ENCODE measurements around the gene TRERF1. TPM values are rescaled to one million over a fixed set of nuclear protein-coding genes. Genes with fewer than 3 reads are reported as not detected.
"Not testable (repeated sequence)": the region's sequence is repeated elsewhere in the genome, so short reads cannot be mapped to it uniquely, and the experiment has no call there.

Gene TRERF1
- total RNA-seq, 1 donor: 9.8 TPM

DNA sequence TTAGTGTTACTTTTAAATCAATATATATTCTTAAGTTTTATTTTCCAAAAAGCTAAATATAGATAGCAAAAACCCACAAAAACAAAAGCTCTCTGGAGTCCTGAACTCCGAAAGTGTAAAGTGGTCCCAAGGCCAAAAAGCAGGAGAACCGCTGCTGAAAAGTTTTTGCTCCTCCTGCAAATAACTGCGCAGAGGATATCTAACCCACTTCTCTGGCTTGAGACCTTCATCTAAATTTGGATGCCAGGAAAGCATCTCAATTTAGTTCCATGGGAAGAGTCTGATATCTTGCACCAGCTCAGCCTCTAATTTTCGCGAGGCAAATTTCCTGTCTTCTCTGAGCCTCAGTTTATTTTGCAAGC, 234.6 kb downstream of the TRERF1 start:
- peak overlapping the region; percentile 88 for H3K4me3 ChIP-seq (ENCODE audit: low read length)
- peaks cover 29% of the 10 kb centered on the region for H3K4me1 ChIP-seq (ENCODE audit: insufficient read depth, low read length)
- H3K9me3 ChIP-seq (ENCODE audit: low read depth, low read length): no peaks in the 10 kb centered on the region
- no peaks in the 10 kb centered on the region for H3K27me3 ChIP-seq (ENCODE audit: insufficient read depth, low read length)

GRCh38 chr6:42216495-42216894, 235.2 kb downstream of the TRERF1 start:
- H3K9me3 ChIP-seq (ENCODE audit: low read depth, low read length); H3K27me3 ChIP-seq (ENCODE audit: insufficient read depth, low read length); H3K4me3 ChIP-seq (ENCODE audit: low read length): not testable (repeated sequence)
- peaks cover 29% of the 10 kb centered on the region for H3K4me1 ChIP-seq (ENCODE audit: insufficient read depth, low read length)

GRCh38 chr6:42212442-42212841, 239.3 kb downstream of the TRERF1 start:
- peaks cover 24% of the 10 kb centered on the region for H3K4me1 ChIP-seq (ENCODE audit: insufficient read depth, low read length)
- no peaks in the 10 kb centered on the region for H3K9me3 ChIP-seq (ENCODE audit: low read depth, low read length)
- no peaks in the 10 kb centered on the region for H3K27me3 ChIP-seq (ENCODE audit: insufficient read depth, low read length)
- H3K4me3 ChIP-seq (ENCODE audit: low read length): no peak overlapping the region

DNA sequence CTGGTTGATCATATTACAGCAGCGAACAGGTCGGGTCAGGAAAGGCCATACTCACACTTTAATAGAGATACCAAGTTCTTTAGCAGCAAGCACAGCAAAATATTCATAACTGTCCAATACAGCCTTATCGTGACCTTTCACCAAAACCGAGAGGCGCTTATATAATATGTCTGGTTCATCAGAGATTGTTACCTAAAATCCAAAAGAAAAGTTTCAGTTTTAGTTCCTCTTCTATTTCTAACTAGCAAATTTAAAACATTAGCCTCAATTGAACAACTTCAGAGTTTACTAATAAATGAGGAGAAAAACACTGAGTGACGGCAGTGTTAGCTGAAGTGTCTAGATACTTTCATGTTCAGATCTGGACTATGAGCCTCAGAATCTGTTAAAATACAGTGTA, 240.0 kb downstream of the TRERF1 start:
- H3K4me1 ChIP-seq (ENCODE audit: insufficient read depth, low read length): peaks cover 17% of the 10 kb centered on the region
- H3K9me3 ChIP-seq (ENCODE audit: low read depth, low read length): no peaks in the 10 kb centered on the region
- H3K4me3 ChIP-seq (ENCODE audit: low read length): no peak overlapping the region
- no peaks in the 10 kb centered on the region for H3K27me3 ChIP-seq (ENCODE audit: insufficient read depth, low read length)

DNA sequence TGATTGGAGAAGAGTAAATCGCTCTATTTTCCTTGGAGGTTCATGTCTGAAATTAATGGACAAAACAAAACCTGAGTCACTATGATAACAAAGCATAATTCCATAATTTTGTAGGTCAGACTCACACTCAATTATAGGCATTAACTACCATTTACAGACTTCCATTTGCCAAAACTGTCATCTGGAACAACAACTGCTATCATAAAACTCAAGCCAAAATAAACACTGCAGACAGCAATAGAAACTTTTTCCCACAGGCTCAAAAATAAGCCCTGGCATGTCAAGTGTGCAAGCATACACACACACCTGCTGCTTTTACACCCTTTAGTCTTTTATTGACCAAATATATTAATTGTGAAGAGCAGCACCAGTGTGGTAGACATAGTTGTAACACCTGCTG, 241.2 kb downstream of the TRERF1 start:
- Histone ChIP-seq H3K9me3 (ENCODE audit: low read depth, low read length) (no peaks in the 10 kb centered on the region), H3K27me3 (ENCODE audit: insufficient read depth, low read length) (no peaks in the 10 kb centered on the region), H3K4me1 (ENCODE audit: insufficient read depth, low read length) (peaks cover 8% of the 10 kb centered on the region), H3K4me3 (ENCODE audit: low read length) (no peak overlapping the region)

DNA sequence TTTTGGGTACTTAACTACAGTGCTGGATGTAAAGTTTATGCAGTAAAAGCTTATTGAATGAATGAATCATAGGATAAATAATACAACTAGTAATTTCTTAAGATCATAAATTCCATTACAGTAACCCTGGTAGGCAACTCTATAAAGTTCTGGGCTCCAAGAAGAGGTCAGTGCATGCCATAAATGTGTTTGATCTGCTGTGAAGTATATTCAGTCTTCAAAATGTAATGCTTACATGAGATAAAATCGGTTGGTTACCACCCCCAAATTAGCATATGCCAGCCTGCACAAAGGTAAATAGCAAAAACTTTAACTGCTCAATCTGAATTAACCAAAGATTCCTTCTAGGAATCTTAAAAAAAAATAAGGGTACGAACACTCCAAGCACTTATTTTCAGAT, 244.2 kb downstream of the TRERF1 start:
- not testable (repeated sequence) for H3K4me1 ChIP-seq (ENCODE audit: insufficient read depth, low read length); H3K9me3 ChIP-seq (ENCODE audit: low read depth, low read length); H3K27me3 ChIP-seq (ENCODE audit: insufficient read depth, low read length); H3K4me3 ChIP-seq (ENCODE audit: low read length)

DNA sequence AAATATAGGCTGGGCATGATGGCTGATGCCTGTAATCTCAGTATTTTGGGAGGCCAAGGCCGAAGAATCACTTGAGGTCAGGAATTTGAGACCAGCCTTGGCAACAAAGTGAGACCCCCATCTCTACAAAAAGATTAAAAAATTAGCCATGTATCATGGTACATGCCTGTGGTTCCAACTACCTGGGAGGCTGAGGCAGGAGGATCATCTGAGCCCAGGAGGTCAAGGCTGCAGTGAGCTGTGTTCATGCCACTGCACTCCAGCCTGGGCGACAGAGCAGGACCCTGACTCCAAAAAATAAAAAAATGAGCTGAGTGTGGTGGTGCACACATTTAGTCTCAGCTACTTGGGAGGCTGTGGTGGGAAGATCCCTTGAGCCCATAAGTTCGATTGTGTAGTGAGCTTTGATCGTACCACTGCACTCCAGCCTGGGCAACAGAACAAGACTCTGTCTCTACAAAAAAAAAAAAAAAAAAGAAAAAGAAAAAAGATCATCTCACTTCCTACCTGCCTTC, 246.9 kb downstream of the TRERF1 start:
- H3K4me1 ChIP-seq (ENCODE audit: insufficient read depth, low read length): no peaks in the 10 kb centered on the region
- no peak overlapping the region for H3K4me3 ChIP-seq (ENCODE audit: low read length)
- H3K27me3 ChIP-seq (ENCODE audit: insufficient read depth, low read length): no peaks in the 10 kb centered on the region
- no peaks in the 10 kb centered on the region for H3K9me3 ChIP-seq (ENCODE audit: low read depth, low read length)

- H3K9me3 ChIP-seq (ENCODE audit: low read depth, low read length): no peaks in the 10 kb centered on the region
- H3K4me3 ChIP-seq (ENCODE audit: low read length): no peak overlapping the region
- H3K4me1 ChIP-seq (ENCODE audit: insufficient read depth, low read length): no peaks in the 10 kb centered on the region
- H3K27me3 ChIP-seq (ENCODE audit: insufficient read depth, low read length): no peaks in the 10 kb centered on the region
Measured at GRCh38 chr6:42203183-42203582, 248.5 kb downstream of the TRERF1 start.

- H3K4me3 ChIP-seq (ENCODE audit: low read length); H3K9me3 ChIP-seq (ENCODE audit: low read depth, low read length); H3K27me3 ChIP-seq (ENCODE audit: insufficient read depth, low read length); H3K4me1 ChIP-seq (ENCODE audit: insufficient read depth, low read length): not testable (repeated sequence)
Measured at GRCh38 chr6:42202131-42202915, 249.4 kb downstream of the TRERF1 start.

GRCh38 chr6:42201382-42201781, 250.3 kb downstream of the TRERF1 start:
- H3K9me3 ChIP-seq (ENCODE audit: low read depth, low read length): no peaks in the 10 kb centered on the region
- H3K27me3 ChIP-seq (ENCODE audit: insufficient read depth, low read length): no peaks in the 10 kb centered on the region

GRCh38 chr6:42200035-42200434, 251.7 kb downstream of the TRERF1 start:
- Histone ChIP-seq H3K4me1 (ENCODE audit: insufficient read depth, low read length) (no peaks in the 10 kb centered on the region), H3K9me3 (ENCODE audit: low read depth, low read length) (no peaks in the 10 kb centered on the region), H3K27me3 (ENCODE audit: insufficient read depth, low read length) (no peaks in the 10 kb centered on the region), H3K4me3 (ENCODE audit: low read length) (no peak overlapping the region)

More at GRCh38 chr6:42201382-42201781, 250.3 kb downstream of the TRERF1 start:
- H3K4me1 ChIP-seq (ENCODE audit: insufficient read depth, low read length): no peaks in the 10 kb centered on the region
- no peak overlapping the region for H3K4me3 ChIP-seq (ENCODE audit: low read length)

DNA sequence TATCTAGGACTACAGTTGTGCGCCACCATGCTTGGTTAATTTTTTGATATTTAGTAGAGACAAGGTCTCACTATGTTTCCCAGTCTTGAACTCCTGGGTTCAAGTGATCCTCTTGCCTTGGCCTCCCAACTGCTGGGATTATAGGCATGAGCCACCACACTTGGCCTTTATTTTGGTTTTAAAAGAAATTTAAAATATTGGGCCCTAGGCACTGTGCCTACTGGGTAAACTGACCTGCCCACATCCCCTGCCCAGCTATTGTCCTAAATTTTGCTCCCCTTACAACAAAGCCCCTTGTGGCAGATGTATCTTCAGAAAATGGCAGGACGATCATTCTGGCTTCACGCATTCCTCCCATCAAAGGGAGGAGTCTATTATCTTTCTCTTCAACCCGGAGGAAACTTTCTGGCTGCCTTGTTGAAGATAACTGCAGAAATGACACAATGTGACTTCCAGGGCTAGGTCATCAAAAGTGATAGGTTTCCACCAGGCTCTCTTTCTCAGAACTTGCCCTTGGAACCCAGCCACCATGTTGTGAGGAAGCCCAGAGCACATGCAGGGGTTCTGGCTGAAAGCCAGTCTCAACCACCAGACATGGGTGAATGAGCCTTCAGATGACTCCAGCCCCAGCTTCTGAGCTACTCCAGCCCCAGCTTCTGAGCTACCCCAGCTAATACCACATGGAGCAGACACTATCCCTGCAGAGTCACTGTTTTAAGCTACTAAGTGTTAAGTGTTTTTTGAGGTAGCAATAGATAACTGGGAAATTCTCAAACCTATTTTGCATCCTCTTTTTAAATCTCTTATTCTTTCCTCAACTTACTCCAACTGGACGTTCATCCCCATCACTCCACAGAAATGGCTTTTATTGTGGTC, 252.4 kb downstream of the TRERF1 start:
- Histone ChIP-seq H3K9me3 (ENCODE audit: low read depth, low read length) (no peaks in the 10 kb centered on the region), H3K27me3 (ENCODE audit: insufficient read depth, low read length) (no peaks in the 10 kb centered on the region), H3K4me1 (ENCODE audit: insufficient read depth, low read length) (no peaks in the 10 kb centered on the region), H3K4me3 (ENCODE audit: low read length) (no peak overlapping the region)

- Histone ChIP-seq H3K4me1 (ENCODE audit: insufficient read depth, low read length) (no peaks in the 10 kb centered on the region), H3K27me3 (ENCODE audit: insufficient read depth, low read length) (no peaks in the 10 kb centered on the region), H3K9me3 (ENCODE audit: low read depth, low read length) (no peaks in the 10 kb centered on the region), H3K4me3 (ENCODE audit: low read length) (no peak overlapping the region)
Measured at GRCh38 chr6:42197555-42198362, 254.0 kb downstream of the TRERF1 start.

DNA sequence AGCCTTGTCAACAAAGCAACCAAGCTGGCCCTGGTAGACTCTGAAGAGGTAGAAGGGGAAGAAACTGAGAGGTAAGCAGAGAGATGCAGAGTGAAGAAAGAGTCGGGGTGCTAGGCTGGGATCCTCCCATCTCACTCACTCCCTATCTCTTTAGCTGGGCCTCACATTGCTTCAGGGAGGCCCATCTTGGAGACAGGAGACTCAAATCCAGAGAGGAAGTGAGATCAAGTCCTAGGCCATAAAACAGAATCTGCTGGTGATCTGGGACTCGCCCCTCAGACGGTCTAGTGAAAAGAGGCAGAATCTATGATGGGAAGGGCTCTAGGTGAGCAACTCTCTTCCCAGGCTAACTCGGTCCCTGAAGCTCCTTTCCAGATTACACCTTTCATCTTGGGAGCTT, 256.3 kb downstream of the TRERF1 start:
- no peak overlapping the region for H3K4me3 ChIP-seq (ENCODE audit: low read length)
- no peaks in the 10 kb centered on the region for H3K9me3 ChIP-seq (ENCODE audit: low read depth, low read length)
- no peaks in the 10 kb centered on the region for H3K4me1 ChIP-seq (ENCODE audit: insufficient read depth, low read length)
- H3K27me3 ChIP-seq (ENCODE audit: insufficient read depth, low read length): no peaks in the 10 kb centered on the region

GRCh38 chr6:42194056-42194455, 257.7 kb downstream of the TRERF1 start:
- Histone ChIP-seq H3K4me3 (ENCODE audit: low read length) (no peak overlapping the region), H3K4me1 (ENCODE audit: insufficient read depth, low read length) (no peaks in the 10 kb centered on the region), H3K27me3 (ENCODE audit: insufficient read depth, low read length) (no peaks in the 10 kb centered on the region), H3K9me3 (ENCODE audit: low read depth, low read length) (no peaks in the 10 kb centered on the region)

All from mononuclear cell (primary cell).